DOHH2 (cell line): Measurements from ENCODE around the gene MYO15A.

Experiments used
- CTCF ChIP-seq: fragments of 200-600 bp; sonication (generic); IDR thresholded peaks from one replicate; pipeline ENCODE4 v1.5.1; 2014; ENCODE audit warnings: antibody characterized with exemption, mild to moderate bottlenecking, low read depth, low read length; ENCODE audit not compliant: poor library complexity, severe bottlenecking
- EZH2phosphoT487 ChIP-seq: fragments of 200-600 bp; sonication (generic); IDR thresholded peaks from 2 replicates; pipeline ENCODE4 v1.6.1; 2017; ENCODE audit warnings: borderline replicate concordance, mild to moderate bottlenecking, antibody characterized with exemption, low read length, moderate library complexity, mixed read lengths

GRCh38 chr17:18148586-18148985 is 40.0 kb downstream of the MYO15A start:
- no peak for TF ChIP-seq CTCF
- TF ChIP-seq EZH2phosphoT487 = no peak
